ENCODE measurements around the gene CACNA2D3. TPM values are rescaled to one million over a fixed set of nuclear protein-coding genes. Genes with fewer than 3 reads are reported as not detected.

Gene CACNA2D3
- total RNA-seq, 1 donor from 2014 or later, result 17.2 TPM

DNA sequence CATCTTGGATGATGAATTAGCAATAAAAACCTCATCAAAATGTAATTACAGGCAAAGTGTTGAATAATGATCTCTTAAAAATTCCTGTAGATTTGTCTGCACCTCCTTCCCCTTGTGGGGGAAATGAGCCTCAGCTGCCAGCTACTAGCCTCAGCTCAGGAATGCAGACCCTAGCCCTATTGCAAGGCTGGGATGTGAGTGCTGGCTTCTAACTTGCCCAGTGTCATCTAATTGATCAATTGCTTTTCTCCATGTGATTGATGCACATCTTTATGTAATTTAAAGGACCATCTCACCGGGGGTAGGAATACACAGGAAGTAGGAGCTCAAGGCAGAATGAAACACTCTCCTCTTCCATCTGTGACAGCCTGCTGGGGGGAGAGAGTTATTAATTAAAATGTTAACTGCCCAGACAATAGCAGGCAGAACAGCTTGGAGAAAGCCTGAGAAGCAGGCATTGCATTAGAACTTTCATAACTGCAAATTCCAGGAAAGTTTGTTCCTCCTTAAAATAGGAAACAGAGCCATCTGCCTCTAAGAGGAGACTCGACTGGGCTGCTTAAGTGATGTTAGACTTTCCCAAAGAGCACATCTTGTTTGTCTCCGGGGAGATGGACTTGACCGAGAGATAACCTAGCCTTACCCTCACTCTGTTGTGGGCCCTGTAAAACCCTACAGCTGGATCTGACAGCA lies 735.9 kb downstream of the CACNA2D3 start:
- intact Hi-C loops (cut with DNase I), result no loop called here
- no peak for DNase-seq (ENCODE audit: extremely low spot score in 2 of 2)
- Histone ChIP-seq H3K36me3 (no peaks in the 10 kb centered on the region), H3K9me3 (no peaks in the 10 kb centered on the region), H3K27me3 (no peaks in the 10 kb centered on the region), H3K4me3 (no peak overlapping the region), H3K27ac (no peak overlapping the region), H3K4me1 (peaks cover 29% of the 10 kb centered on the region)
- TF ChIP-seq POLR2AphosphoS5 (IDR thresholded peaks at IDR 0.05; ENCODE audit: insufficient read depth in 1 of 2, low read depth in 1 of 2), result no peak
- TF ChIP-seq POLR2A (IDR thresholded peaks at IDR 0.05), result no peak

DNA sequence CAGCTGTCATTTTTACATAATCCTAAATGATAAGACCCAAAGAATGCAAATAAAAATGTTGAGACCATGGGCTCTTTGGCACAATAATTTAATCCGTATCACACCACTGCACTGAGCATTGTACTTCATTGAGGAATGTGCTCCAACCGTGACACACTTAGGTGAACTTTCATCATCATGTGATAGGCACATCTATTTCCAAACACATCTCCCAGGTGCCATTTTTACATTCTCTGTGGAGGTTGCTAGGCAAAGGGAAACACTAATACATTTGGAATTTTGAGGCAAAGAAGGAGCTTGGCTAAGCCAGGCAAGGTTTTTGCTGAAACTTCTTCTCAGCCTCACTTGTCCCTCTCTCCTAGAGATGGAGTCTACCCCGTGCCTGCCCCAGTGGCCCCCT lies 736.8 kb downstream of the CACNA2D3 start:
- intact Hi-C loops (cut with DNase I), result no loop called here
- DNase-seq (ENCODE audit: extremely low spot score in 2 of 2), result no peak
- TF ChIP-seq POLR2A (IDR thresholded peaks at IDR 0.05), result no peak
- TF ChIP-seq POLR2AphosphoS5 (IDR thresholded peaks at IDR 0.05; ENCODE audit: insufficient read depth in 1 of 2, low read depth in 1 of 2), result no peak
- TF ChIP-seq, protein P1, sequence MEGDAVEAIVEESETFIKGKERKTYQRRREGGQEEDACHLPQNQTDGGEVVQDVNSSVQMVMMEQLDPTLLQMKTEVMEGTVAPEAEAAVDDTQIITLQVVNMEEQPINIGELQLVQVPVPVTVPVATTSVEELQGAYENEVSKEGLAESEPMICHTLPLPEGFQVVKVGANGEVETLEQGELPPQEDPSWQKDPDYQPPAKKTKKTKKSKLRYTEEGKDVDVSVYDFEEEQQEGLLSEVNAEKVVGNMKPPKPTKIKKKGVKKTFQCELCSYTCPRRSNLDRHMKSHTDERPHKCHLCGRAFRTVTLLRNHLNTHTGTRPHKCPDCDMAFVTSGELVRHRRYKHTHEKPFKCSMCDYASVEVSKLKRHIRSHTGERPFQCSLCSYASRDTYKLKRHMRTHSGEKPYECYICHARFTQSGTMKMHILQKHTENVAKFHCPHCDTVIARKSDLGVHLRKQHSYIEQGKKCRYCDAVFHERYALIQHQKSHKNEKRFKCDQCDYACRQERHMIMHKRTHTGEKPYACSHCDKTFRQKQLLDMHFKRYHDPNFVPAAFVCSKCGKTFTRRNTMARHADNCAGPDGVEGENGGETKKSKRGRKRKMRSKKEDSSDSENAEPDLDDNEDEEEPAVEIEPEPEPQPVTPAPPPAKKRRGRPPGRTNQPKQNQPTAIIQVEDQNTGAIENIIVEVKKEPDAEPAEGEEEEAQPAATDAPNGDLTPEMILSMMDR (IDR thresholded peaks at IDR 0.05), result no peak
- Histone ChIP-seq H3K9me3 (no peaks in the 10 kb centered on the region), H3K36me3 (no peaks in the 10 kb centered on the region), H3K4me1 (peaks cover 36% of the 10 kb centered on the region), H3K27me3 (no peaks in the 10 kb centered on the region), H3K27ac (no peak overlapping the region), H3K4me3 (no peak overlapping the region)

DNA sequence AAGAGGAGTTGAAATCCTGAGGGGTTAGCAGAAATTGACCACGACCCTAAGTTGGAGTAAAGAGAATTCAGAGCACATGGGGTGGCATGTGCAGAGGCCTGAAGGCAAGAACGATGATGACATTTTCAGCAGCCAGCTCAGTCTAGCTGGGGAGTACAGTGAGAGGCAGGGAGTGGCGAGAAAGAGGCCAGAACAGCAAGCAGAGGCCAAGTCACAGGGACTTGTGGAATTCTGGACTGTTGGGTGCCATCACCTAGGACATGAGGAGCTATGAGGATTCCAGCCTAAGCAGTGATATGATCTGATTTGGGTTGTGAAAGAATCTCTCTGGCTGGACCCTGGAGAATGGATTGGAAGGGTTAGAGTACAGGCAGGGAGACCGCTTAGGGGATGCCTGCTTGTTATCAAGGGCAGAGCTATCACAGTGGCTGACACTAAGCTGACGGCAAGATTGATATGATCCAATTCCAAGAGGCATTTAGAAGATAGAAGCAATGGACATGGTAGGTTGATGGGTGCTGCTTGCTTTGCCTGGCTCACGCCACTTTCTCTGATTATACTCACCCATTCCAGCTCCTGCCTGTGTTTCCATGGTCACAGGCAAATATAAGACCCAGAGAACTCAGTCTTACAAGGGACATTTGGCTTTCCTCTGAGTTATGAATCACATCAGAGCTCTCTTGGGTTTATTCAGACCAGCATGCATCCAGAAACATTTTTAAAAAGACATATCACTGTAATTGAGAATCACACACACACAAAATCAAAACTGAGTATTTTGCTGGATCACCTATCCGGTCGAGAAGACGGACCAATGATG lies 739.1 kb downstream of the CACNA2D3 start:
- no peaks in the 10 kb centered on the region for H3K36me3 ChIP-seq
- H3K27ac ChIP-seq, result no peak overlapping the region
- TF ChIP-seq POLR2A (IDR thresholded peaks at IDR 0.05) (no peak), POLR2AphosphoS5 (IDR thresholded peaks at IDR 0.05; ENCODE audit: insufficient read depth in 1 of 2, low read depth in 1 of 2) (no peak)
- TF ChIP-seq, protein P1 (IDR thresholded peaks at IDR 0.05), result no peak
- no peak for DNase-seq (ENCODE audit: extremely low spot score in 2 of 2)
- no peaks in the 10 kb centered on the region for H3K9me3 ChIP-seq
- intact Hi-C loops (cut with DNase I), result no loop called here
- H3K4me1 ChIP-seq, result peaks cover 38% of the 10 kb centered on the region
- no peak overlapping the region for H3K4me3 ChIP-seq
- no peaks in the 10 kb centered on the region for H3K27me3 ChIP-seq

DNA sequence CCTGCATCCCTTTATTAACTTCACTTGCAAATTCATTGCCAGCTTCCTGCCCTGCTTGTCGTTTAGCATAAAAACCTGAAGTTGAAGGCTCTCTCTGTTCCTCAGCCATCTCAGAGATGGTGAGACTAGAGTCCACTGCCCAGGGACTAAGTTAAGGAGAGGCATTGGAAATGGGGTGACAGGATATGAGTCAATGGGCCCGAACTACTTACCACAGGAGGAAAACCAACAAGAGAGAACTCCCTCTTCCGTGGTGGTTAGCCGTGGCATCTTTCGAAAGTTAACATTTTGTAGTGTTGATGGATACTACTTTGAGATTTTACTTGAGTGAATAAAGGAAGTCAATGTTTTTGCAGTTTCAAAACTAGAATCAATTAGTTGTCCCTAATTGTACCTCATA lies 740.2 kb downstream of the CACNA2D3 start:
- TF ChIP-seq, protein P1 (IDR thresholded peaks at IDR 0.05), result no peak
- TF ChIP-seq POLR2AphosphoS5 (IDR thresholded peaks at IDR 0.05; ENCODE audit: insufficient read depth in 1 of 2, low read depth in 1 of 2), result no peak
- no peak for TF ChIP-seq POLR2A (IDR thresholded peaks at IDR 0.05)
- Histone ChIP-seq H3K27ac (no peak overlapping the region), H3K4me1 (peaks cover 36% of the 10 kb centered on the region), H3K4me3 (no peak overlapping the region), H3K27me3 (no peaks in the 10 kb centered on the region), H3K36me3 (no peaks in the 10 kb centered on the region), H3K9me3 (no peaks in the 10 kb centered on the region)
- intact Hi-C loops (cut with DNase I), result no loop called here
- DNase-seq (ENCODE audit: extremely low spot score in 2 of 2), result no peak

DNA sequence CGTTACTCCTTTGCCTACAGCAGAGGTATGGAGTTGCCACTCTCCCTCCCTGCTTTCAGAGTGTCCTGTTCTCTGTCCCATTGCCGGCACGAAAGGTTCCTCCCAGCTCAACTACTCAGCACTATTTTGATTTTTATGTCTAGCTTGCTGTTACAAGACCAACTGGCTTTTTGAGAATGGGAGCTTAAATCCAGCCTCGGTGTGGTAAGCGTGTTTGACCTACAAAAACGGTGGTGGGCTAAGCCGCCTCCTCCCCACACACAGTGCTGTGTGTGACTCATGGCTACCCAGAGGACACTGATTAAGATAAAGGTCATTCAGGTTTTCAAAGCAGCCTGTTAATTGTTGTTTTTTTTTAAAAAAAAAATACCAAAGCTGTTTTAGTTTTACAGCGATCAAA lies 741.0 kb downstream of the CACNA2D3 start:
- Histone ChIP-seq H3K36me3 (no peaks in the 10 kb centered on the region), H3K4me3 (no peak overlapping the region), H3K27ac (no peak overlapping the region), H3K9me3 (no peaks in the 10 kb centered on the region), H3K27me3 (no peaks in the 10 kb centered on the region), H3K4me1 (peaks cover 28% of the 10 kb centered on the region)
- intact Hi-C loops (cut with DNase I), result no loop called here
- no peak for DNase-seq (ENCODE audit: extremely low spot score in 2 of 2)
- no peak for TF ChIP-seq POLR2AphosphoS5 (IDR thresholded peaks at IDR 0.05; ENCODE audit: insufficient read depth in 1 of 2, low read depth in 1 of 2)
- TF ChIP-seq POLR2A (IDR thresholded peaks at IDR 0.05), result no peak
- TF ChIP-seq, protein P1 (IDR thresholded peaks at IDR 0.05), result no peak
